CD14-positive monocyte (primary cell): ENCODE data around the gene TRMT112. TPM values are rescaled to one million over a fixed set of nuclear protein-coding genes. Genes with fewer than 3 reads are reported as not detected.

Experiments
- DNase-seq, 3 donors: peaks; one replicate each; pipeline ENCODE4 v3.0.0-alpha.2; 2011 to 2022
- H2AFZ ChIP-seq: 2 replicates; pipeline ENCODE4 v1.6.0; 2012; ENCODE audit warnings: mild to moderate bottlenecking, low read depth, low read length, inconsistent platforms; ENCODE audit not compliant: insufficient read depth, poor library complexity, severe bottlenecking
- H3K27ac ChIP-seq, 2 donors: 1 replicate in 1 of 2; 2 replicates in 1 of 2; pipeline ENCODE4 v1.5.1; 2012 to 2013; ENCODE audit warnings: low read length in 2 of 2, control low read depth in 1 of 2, inconsistent platforms in 1 of 2, low read depth in 1 of 2, mild to moderate bottlenecking in 1 of 2
- H3K27me3 ChIP-seq, 2 donors: one replicate each; pipeline versions ENCODE4 v1.6.0 to v1.6.1; 2011 to 2013; ENCODE audit warnings: low read length in 2 of 2; ENCODE audit not compliant: control insufficient read depth in 2 of 2, insufficient read depth in 2 of 2
- H3K36me3 ChIP-seq, 2 donors: replicated peaks in 1 of 2; 1 replicate in 1 of 2; 2 replicates in 1 of 2; pipeline versions ENCODE4 v1.5.1 to v1.6.1; 2012 to 2013; ENCODE audit warnings: low read length in 2 of 2, control low read depth in 1 of 2, inconsistent platforms in 1 of 2, mild to moderate bottlenecking in 1 of 2; ENCODE audit not compliant: insufficient read depth in 2 of 2, control insufficient read depth in 1 of 2
- H3K4me1 ChIP-seq, 2 donors: 1 replicate in 1 of 2; 2 replicates in 1 of 2; pipeline versions ENCODE4 v1.5.1 to v1.6.1; 2012 to 2013; ENCODE audit warnings: low read length in 2 of 2, control low read depth in 1 of 2, inconsistent platforms in 1 of 2, mild to moderate bottlenecking in 1 of 2, moderate library complexity in 1 of 2; ENCODE audit not compliant: insufficient read depth in 2 of 2, control insufficient read depth in 1 of 2
- H3K4me2 ChIP-seq: replicated peaks from 2 replicates; pipeline ENCODE3; 2012; ENCODE audit warnings: low read length, moderate library complexity, mild to moderate bottlenecking; ENCODE audit not compliant: poor library complexity, severe bottlenecking; ENCODE audit errors: extremely low read depth
- H3K4me3 ChIP-seq, 3 experiments: fragments of 200-600 bp in 1 of 3; sonication (generic) in 1 of 3; replicated peaks in 1 of 3; 1 replicate in 2 of 3; 2 replicates in 1 of 3; pipeline ENCODE4 v1.5.1; 2011 to 2013; ENCODE audit warnings: low read length in 3 of 3, mild to moderate bottlenecking in 3 of 3, control low read depth in 2 of 3, low read depth in 2 of 3, inconsistent platforms in 1 of 3, moderate library complexity in 1 of 3
- H3K79me2 ChIP-seq: 2 replicates; pipeline ENCODE4 v1.6.0; 2012; ENCODE audit warnings: mild to moderate bottlenecking, control low read depth, inconsistent platforms, low read length, moderate library complexity; ENCODE audit not compliant: insufficient read depth
- H3K9ac ChIP-seq: 2 replicates; pipeline ENCODE4 v1.6.0; 2017; ENCODE audit warnings: low read length, mild to moderate bottlenecking; ENCODE audit not compliant: insufficient read depth, poor library complexity, severe bottlenecking
- H3K9me3 ChIP-seq, 2 donors: replicated peaks in 1 of 2; 1 replicate in 1 of 2; 2 replicates in 1 of 2; pipeline versions ENCODE4 v1.5.1 to v1.6.1; 2012 to 2013; ENCODE audit warnings: low read length in 2 of 2, control low read depth in 1 of 2; ENCODE audit not compliant: control insufficient read depth in 1 of 2, insufficient read depth in 1 of 2
- H4K20me1 ChIP-seq: 2 replicates; pipeline ENCODE4 v1.6.0; 2012; ENCODE audit warnings: mild to moderate bottlenecking, low read length, control low read depth, moderate library complexity; ENCODE audit not compliant: insufficient read depth
- H3K27ac Mint-ChIP-seq, 7 donors: one replicate each; pipeline ENCODE4 v1.8.0; 2020; ENCODE audit warnings: mild to moderate bottlenecking in 7 of 7, mixed read lengths in 7 of 7, moderate library complexity in 6 of 7, inconsistent platforms in 2 of 7
- H3K27me3 Mint-ChIP-seq, 3 donors: one replicate each; pipeline ENCODE4 v1.8.0; 2021 to 2022; ENCODE audit warnings: low read depth in 3 of 3, mild to moderate bottlenecking in 3 of 3, mixed read lengths in 3 of 3, moderate library complexity in 3 of 3, inconsistent platforms in 1 of 3
- H3K36me3 Mint-ChIP-seq, 2 donors: one replicate each; pipeline ENCODE4 v1.8.0; 2020; ENCODE audit warnings: mixed read lengths in 2 of 2, inconsistent platforms in 1 of 2, mild to moderate bottlenecking in 1 of 2
- H3K4me1 Mint-ChIP-seq: one replicate; pipeline ENCODE4 v1.8.0; 2020; ENCODE audit warnings: mild to moderate bottlenecking, mixed read lengths
- H3K4me3 Mint-ChIP-seq, 2 donors: one replicate each; pipeline ENCODE4 v1.8.0; 2020; ENCODE audit warnings: mild to moderate bottlenecking in 2 of 2, mixed read lengths in 2 of 2, moderate library complexity in 1 of 2
- H3K9me3 Mint-ChIP-seq, 7 donors: one replicate each; pipeline ENCODE4 v1.8.0; 2020 to 2022; ENCODE audit warnings: mixed read lengths in 7 of 7, mild to moderate bottlenecking in 6 of 7, moderate library complexity in 6 of 7, inconsistent platforms in 2 of 7
- CTCF ChIP-seq: fragments of 200-600 bp; IDR thresholded peaks from one replicate; pipeline ENCODE4 v1.8.0; 2022; ENCODE audit warnings: antibody characterized with exemption, mild to moderate bottlenecking
- WGBS: methylation state at CpG from one replicate; pipeline ENCODE4 v1.1.5; 2013; ENCODE audit warnings: missing lambda C conversion rate; ENCODE audit not compliant: insufficient coverage; 5-methylcytosine and 5-hydroxymethylcytosine counted together
- intact Hi-C, 2 donors: fragments of 100-400 bp; cut with micrococcal nuclease; formaldehyde crosslinking; loops; one replicate each; pipeline versions ENCODE4 v1.15.0 to v1.15.1; 2023
- polyA plus RNA-seq, 3 donors: library from polyadenylated mRNA; depleted of rRNA in 1 of 3; unstranded in 2 of 3; stranded (reverse) in 1 of 3; fragments of 300-500 nt in 2 of 3; fragments of >200 nt in 1 of 3; fragmentation: Illumina TruSeq in 2 of 3; gene quantifications; 1 replicate in 2 of 3; 2 replicates in 1 of 3; pipeline ENCODE4 v1.2.3, GENCODE V29; 2012 to 2021

TRMT112 gene
- polyA plus RNA-seq, 3 donors = 162 to 298 (median 254) TPM

- peaks cover 50% of the 10 kb centered on the region for H3K4me1 Mint-ChIP-seq
- Histone ChIP-seq H3K27ac (peak overlapping the region in 1 of 2 donors; percentile 90), H3K79me2 (peaks cover 35% of the 10 kb centered on the region), H3K27me3 (no peaks in the 10 kb centered on the region), H2AFZ (no peak overlapping the region), H3K9me3 (no peaks in the 10 kb centered on the region), H3K36me3 (peaks cover 8 to 9% of the 10 kb centered on the region in 2 donors), H3K4me1 (peaks cover 47 to 62% of the 10 kb centered on the region in 2 donors), H3K4me2 (no peak overlapping the region), H3K4me3 (peak overlapping the region in 1 of 3 experiments; percentile 93), H3K9ac (no peak overlapping the region), H4K20me1 (peaks cover 32% of the 10 kb centered on the region)
- peak overlapping the region; percentile 41 to 98 (median 92) for H3K27ac Mint-ChIP-seq
- peak in 1 of 3 donors; percentile 36 for DNase-seq
- H3K9me3 Mint-ChIP-seq = no peaks in the 10 kb centered on the region
- no peak for TF ChIP-seq CTCF
- no peaks in the 10 kb centered on the region for H3K27me3 Mint-ChIP-seq
- no peak overlapping the region for H3K4me3 Mint-ChIP-seq
- H3K36me3 Mint-ChIP-seq = peaks cover 20 to 26% of the 10 kb centered on the region in 2 donors
- intact Hi-C loops = no loop called here
- 100% methylated on average over 1 of the region's 8 CpGs for WGBS
These were observed 21.4 kb upstream of the TRMT112 start for GRCh38 chr11:64338716-64339115.

GRCh38 chr11:64337538-64338249 lies 20.3 kb upstream of the TRMT112 start:
- peaks cover 0 to 2% of the 10 kb centered on the region in 2 donors for H3K36me3 ChIP-seq
- no peak overlapping the region for H2AFZ ChIP-seq
- no peak overlapping the region for H3K27ac ChIP-seq
- peaks cover 52% of the 10 kb centered on the region for H3K4me1 Mint-ChIP-seq
- no peak overlapping the region for H3K4me3 ChIP-seq
- 72% methylated on average over 2 of the region's 8 CpGs for WGBS
- no peak for TF ChIP-seq CTCF
- no peak overlapping the region for H3K4me2 ChIP-seq
- no peak overlapping the region for H3K4me3 Mint-ChIP-seq
- peak overlapping the region in 2 of 7 donors; percentile 30 to 96 for H3K27ac Mint-ChIP-seq
- H3K27me3 Mint-ChIP-seq = no peaks in the 10 kb centered on the region
- intact Hi-C loops = no loop called here
- peaks cover 47 to 58% of the 10 kb centered on the region in 2 donors for H3K4me1 ChIP-seq
- H3K79me2 ChIP-seq = peaks cover 26% of the 10 kb centered on the region
- H3K9me3 Mint-ChIP-seq = no peaks in the 10 kb centered on the region
- H3K27me3 ChIP-seq = no peaks in the 10 kb centered on the region
- peaks cover 22% of the 10 kb centered on the region for H4K20me1 ChIP-seq
- H3K9ac ChIP-seq = no peak overlapping the region
- peaks cover 18 to 25% of the 10 kb centered on the region in 2 donors for H3K36me3 Mint-ChIP-seq
- DNase-seq = no peak
- H3K9me3 ChIP-seq = no peaks in the 10 kb centered on the region
